Karpas-422 (cell line): ENCODE data around the gene FAM8A1. TPM values are rescaled to one million over a fixed set of nuclear protein-coding genes. Genes with fewer than 3 reads are reported as not detected.

Source experiments
- DNase-seq: peaks from one replicate; pipeline ENCODE4 v3.0.0-alpha.2; 2015
- H2AFZ ChIP-seq: fragments of 200-600 bp; sonication (generic); 2 replicates; pipeline ENCODE4 v1.6.1; 2014; ENCODE audit warnings: antibody characterized with exemption, low read length, mixed read lengths
- H3K27ac ChIP-seq: fragments of 200-600 bp; sonication (generic); 2 replicates; pipeline ENCODE4 v1.5.1; 2014; ENCODE audit warnings: mild to moderate bottlenecking, low read length, moderate library complexity
- H3K27me3 ChIP-seq: fragments of 200-600 bp; sonication (generic); 2 replicates; pipeline ENCODE4 v1.6.1; 2014; ENCODE audit warnings: low read length, mixed read lengths
- H3K36me3 ChIP-seq: fragments of 200-600 bp; sonication (generic); 2 replicates; pipeline ENCODE4 v1.6.1; 2014; ENCODE audit warnings: low read length, mixed read lengths; ENCODE audit not compliant: insufficient read depth
- H3K4me1 ChIP-seq: fragments of 200-600 bp; sonication (generic); 2 replicates; pipeline ENCODE4 v1.6.1; 2014; ENCODE audit warnings: mild to moderate bottlenecking, low read length, mixed read lengths
- H3K4me2 ChIP-seq: fragments of 200-600 bp; sonication (generic); 2 replicates; pipeline ENCODE4 v1.6.1; 2014; ENCODE audit warnings: low read length, low read depth, mild to moderate bottlenecking; ENCODE audit not compliant: poor library complexity, severe bottlenecking
- H3K4me3 ChIP-seq: fragments of 200-600 bp; sonication (generic); 2 replicates; pipeline ENCODE4 v1.5.1; 2014; ENCODE audit warnings: mild to moderate bottlenecking, antibody characterized with exemption, low read length, mixed read lengths
- H3K79me2 ChIP-seq: fragments of 200-600 bp; sonication (generic); 2 replicates; pipeline ENCODE4 v1.6.1; 2014; ENCODE audit warnings: mild to moderate bottlenecking, low read length, mixed read lengths
- H3K9ac ChIP-seq: fragments of 200-600 bp; sonication (generic); 2 replicates; pipeline ENCODE4 v1.6.0; 2014; ENCODE audit warnings: low read length
- H3K9me2 ChIP-seq: fragments of 200-600 bp; sonication (generic), shearing (Covaris generic); replicated peaks from 2 replicates; pipeline ENCODE4 v1.6.0; 2014; ENCODE audit warnings: mild to moderate bottlenecking, low read length, moderate library complexity; ENCODE audit not compliant: insufficient read depth
- H3K9me3 ChIP-seq: fragments of 300-700, 200-600 bp; sonication (generic); 2 replicates; pipeline ENCODE4 v1.6.1; 2014; ENCODE audit warnings: low read length, mixed read lengths
- H4K20me1 ChIP-seq: fragments of 200-600 bp; sonication (generic); 2 replicates; pipeline ENCODE4 v1.6.1; 2014; ENCODE audit warnings: mild to moderate bottlenecking, antibody characterized with exemption, low read length, low read depth; ENCODE audit not compliant: insufficient read depth
- total RNA-seq: library from RNA; depleted of rRNA; stranded (reverse); fragments of >200 nt; shearing (Covaris generic); gene quantifications from 2 replicates; pipeline ENCODE4 v1.2.3, GENCODE V29; 2014; ENCODE audit warnings: low replicate concordance

The FAM8A1 gene
- total RNA-seq, 1 experiment from 2014 or later: 11.0 TPM

DNA sequence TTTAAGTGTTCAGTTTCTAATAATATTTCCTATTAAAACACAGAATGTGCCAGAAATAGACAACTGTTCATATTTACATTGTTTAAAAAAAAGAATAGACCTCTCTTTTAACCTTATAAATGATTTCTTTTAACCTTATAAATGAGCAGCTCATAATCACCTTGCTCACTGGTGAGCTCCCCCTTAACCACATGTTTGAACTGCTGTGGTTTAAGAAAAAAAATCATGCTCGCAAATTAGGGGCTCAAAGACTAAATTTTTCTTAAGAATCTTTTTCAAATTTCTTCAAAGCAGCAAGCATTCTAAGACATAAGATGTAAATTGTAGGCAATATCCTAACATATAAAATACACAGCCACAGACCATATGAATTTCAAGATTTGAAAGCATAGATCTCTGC is 32.8 kb downstream of the FAM8A1 start:
- H3K4me3 ChIP-seq: no peak overlapping the region
- H3K79me2 ChIP-seq: peaks cover 84% of the 10 kb centered on the region
- H3K9me2 ChIP-seq: no peaks in the 10 kb centered on the region
- no peak for DNase-seq
- H2AFZ ChIP-seq: no peak overlapping the region
- H3K36me3 ChIP-seq: peaks cover 53% of the 10 kb centered on the region
- H3K9ac ChIP-seq: no peak overlapping the region
- peaks cover 14% of the 10 kb centered on the region for H3K4me1 ChIP-seq
- no peak overlapping the region for H3K27ac ChIP-seq
- H3K9me3 ChIP-seq: no peaks in the 10 kb centered on the region
- H3K4me2 ChIP-seq: no peak overlapping the region
- H4K20me1 ChIP-seq: no peaks in the 10 kb centered on the region
- H3K27me3 ChIP-seq: no peaks in the 10 kb centered on the region

DNA sequence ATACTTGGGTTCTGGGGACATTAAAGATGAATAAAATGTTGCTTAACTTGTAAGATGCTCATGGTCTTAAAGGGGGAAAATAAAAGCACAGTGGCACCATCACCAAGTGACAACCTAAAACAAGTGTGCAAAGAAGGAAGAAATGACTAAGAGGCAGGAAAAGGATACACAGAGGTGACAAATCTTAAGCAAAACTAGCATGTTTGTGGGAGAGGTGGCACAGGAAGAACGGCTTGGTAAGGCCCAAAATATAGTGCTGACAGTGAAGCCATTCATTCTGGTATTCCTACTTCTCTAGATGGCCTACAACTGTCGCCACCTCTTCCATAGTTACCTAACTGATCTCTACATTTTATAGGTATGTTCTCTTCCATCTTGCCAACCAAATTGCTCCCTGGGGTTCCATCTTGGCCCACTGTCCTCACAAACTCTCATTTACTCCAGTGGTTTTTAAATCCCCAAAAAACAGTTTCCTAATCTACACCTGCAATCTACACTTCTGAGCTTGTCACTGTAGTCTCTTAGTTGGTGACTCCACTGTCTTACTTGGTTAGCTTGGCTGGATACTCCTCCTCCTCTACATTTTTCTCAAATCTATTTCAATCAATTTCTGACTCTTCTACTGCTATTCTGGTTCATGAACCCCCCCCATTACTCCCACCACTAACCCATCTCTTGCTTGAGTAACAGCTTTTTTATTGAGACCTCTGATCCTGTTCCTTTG is 33.5 kb downstream of the FAM8A1 start:
- Histone ChIP-seq H3K4me2 (no peak overlapping the region), H3K9me2 (no peaks in the 10 kb centered on the region), H3K4me1 (peaks cover 14% of the 10 kb centered on the region), H3K79me2 (peaks cover 86% of the 10 kb centered on the region), H3K36me3 (peaks cover 56% of the 10 kb centered on the region), H3K4me3 (no peak overlapping the region), H3K27ac (no peak overlapping the region), H3K9me3 (no peaks in the 10 kb centered on the region), H3K9ac (no peak overlapping the region), H4K20me1 (no peaks in the 10 kb centered on the region), H2AFZ (no peak overlapping the region), H3K27me3 (no peaks in the 10 kb centered on the region)
- no peak for DNase-seq

DNA sequence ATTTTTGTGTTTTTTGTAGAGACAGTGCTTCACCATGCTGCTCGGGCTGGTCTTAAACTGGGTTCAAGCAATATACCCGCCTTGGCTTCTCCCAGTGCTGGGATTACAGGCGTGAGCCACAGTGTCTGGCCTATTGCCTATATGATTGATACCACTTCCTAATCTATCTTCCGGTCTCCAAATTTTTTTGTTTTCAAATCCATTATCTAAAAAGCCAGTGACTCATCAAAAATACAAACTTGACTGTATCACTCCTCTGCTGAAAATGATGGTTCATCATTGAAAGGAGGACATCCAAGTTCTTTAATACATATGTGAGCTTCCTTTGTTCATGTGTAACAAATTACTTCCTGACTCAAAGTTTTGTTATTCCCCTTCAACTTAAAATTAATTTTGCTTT is 35.5 kb downstream of the FAM8A1 start:
- no peak overlapping the region for H3K9ac ChIP-seq
- no peak overlapping the region for H3K4me3 ChIP-seq
- no peaks in the 10 kb centered on the region for H3K9me3 ChIP-seq
- peaks cover 88% of the 10 kb centered on the region for H3K79me2 ChIP-seq
- no peaks in the 10 kb centered on the region for H3K4me1 ChIP-seq
- no peaks in the 10 kb centered on the region for H4K20me1 ChIP-seq
- DNase-seq: no peak
- H3K9me2 ChIP-seq: no peaks in the 10 kb centered on the region
- H3K27ac ChIP-seq: no peak overlapping the region
- H3K36me3 ChIP-seq: peaks cover 57% of the 10 kb centered on the region; the same call in 1 of the 2 replicates
- no peak overlapping the region for H2AFZ ChIP-seq
- H3K4me2 ChIP-seq: no peak overlapping the region
- H3K27me3 ChIP-seq: no peaks in the 10 kb centered on the region

DNA sequence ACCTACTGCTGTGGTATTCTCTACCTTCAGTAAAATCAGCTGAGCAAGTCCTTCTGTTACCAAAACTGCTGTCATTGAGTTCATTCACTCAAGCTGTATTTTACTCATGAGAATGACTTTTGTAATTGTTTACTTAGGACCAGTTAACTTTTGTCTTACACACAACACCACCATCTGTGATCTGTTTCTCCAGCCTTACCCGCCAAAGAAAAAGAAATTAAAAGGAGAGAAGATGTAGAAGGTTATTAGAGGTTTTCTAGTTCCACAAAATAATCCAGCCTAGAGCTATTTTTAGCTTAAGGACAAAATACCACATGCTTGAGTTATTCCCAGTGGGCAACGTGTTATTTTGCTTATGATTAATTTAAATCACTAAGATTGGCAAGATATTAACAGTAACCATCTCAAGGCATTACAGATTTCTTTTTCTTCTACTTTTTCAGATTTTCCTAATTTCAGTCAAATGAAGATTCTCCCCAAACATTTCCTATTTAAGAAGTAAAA is 38.2 kb downstream of the FAM8A1 start:
- Histone ChIP-seq H3K9me2 (no peaks in the 10 kb centered on the region), H3K36me3 (peaks cover 58% of the 10 kb centered on the region), H4K20me1 (no peaks in the 10 kb centered on the region), H3K9ac (no peak overlapping the region), H3K9me3 (no peaks in the 10 kb centered on the region), H3K79me2 (peaks cover 86% of the 10 kb centered on the region), H3K4me1 (no peaks in the 10 kb centered on the region), H3K27me3 (no peaks in the 10 kb centered on the region), H2AFZ (no peak overlapping the region), H3K4me3 (no peak overlapping the region), H3K27ac (no peak overlapping the region), H3K4me2 (no peak overlapping the region)
- DNase-seq: no peak

DNA sequence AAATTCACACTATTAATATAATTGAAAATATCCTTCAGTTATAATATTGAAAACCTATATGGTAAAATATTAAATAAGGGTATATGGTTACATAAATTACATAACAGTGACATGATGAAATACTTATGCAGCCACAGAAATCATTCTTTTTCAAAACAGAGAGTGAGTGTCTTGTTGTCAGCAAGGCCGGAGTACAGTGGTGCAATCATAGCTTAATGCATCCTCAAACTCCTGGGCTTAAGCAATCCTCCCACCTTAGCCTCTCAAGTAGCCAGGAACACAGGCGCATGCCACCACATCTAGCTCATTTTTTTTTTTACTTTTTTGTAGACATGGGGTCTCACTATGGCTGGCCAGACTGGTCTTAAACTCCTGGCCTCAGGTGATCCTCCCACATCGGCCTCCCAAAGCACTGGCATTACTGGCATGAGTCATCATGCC is 40.4 kb downstream of the FAM8A1 start:
- peaks cover 71% of the 10 kb centered on the region for H3K36me3 ChIP-seq
- H3K27ac ChIP-seq: no peak overlapping the region
- no peak overlapping the region for H3K4me2 ChIP-seq
- H3K4me3 ChIP-seq: no peak overlapping the region
- H4K20me1 ChIP-seq: no peaks in the 10 kb centered on the region
- no peak overlapping the region for H2AFZ ChIP-seq
- no peak for DNase-seq
- H3K9me3 ChIP-seq: no peaks in the 10 kb centered on the region
- H3K9me2 ChIP-seq: no peaks in the 10 kb centered on the region
- H3K27me3 ChIP-seq: no peaks in the 10 kb centered on the region
- H3K9ac ChIP-seq: no peak overlapping the region
- H3K4me1 ChIP-seq: no peaks in the 10 kb centered on the region
- peaks cover 83% of the 10 kb centered on the region for H3K79me2 ChIP-seq

DNA sequence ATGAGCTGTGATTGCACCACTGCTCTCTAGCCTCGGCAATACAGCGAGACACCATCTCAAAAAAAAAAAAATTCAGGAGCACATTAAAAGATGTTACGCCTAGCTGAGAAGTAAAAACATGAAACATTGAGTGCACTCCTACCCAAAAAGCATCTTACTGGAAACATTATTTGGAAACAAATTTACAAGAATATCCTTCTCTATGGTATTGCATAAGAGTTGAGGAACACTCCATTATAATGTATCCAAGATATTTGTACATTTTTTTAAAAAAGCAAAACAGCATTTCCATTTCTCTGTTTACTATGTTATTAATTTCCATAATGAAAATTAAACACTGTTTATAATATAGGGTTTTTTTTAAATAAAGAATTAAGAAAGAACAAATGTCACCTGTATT is 48.6 kb downstream of the FAM8A1 start:
- Histone ChIP-seq H3K27ac (no peak overlapping the region), H4K20me1 (no peaks in the 10 kb centered on the region), H3K9ac (no peak overlapping the region), H3K79me2 (peaks cover 71% of the 10 kb centered on the region), H3K4me1 (no peaks in the 10 kb centered on the region), H3K9me2 (no peaks in the 10 kb centered on the region), H3K27me3 (no peaks in the 10 kb centered on the region), H3K4me3 (no peak overlapping the region), H3K36me3 (peaks cover 68% of the 10 kb centered on the region), H2AFZ (no peak overlapping the region), H3K9me3 (no peaks in the 10 kb centered on the region), H3K4me2 (no peak overlapping the region)
- DNase-seq: no peak

DNA sequence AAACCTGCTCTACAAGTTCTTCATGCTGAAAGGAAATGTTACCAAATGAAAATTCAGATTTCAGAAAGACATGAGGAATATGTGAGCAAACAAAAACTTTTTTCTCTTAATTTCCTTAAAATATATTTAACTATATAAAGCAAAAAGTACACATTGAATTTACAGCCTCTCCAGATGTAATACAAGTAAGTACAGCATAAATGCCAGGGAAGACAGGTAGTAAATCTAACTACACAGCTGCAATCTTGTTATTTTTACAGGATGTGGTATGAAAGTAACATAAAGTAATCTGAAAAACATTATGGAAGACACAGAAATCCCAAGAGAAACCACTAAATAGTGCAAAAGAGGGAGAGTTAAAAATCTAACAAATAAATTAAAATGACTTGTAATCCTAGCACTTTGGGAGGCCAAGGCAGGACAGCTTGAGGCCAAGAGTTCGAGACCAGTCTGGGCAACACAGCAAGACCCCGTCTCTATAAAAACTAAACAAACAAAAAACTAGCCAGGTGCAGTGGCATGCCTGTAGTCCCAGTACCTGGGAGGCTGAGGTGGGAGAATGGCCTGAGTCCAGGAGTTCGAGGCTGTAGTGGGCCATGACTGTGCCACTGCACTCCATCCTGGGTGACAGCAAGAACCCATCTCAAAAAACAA is 50.7 kb downstream of the FAM8A1 start:
- Histone ChIP-seq H4K20me1 (no peaks in the 10 kb centered on the region), H2AFZ (no peak overlapping the region), H3K36me3 (peaks cover 59% of the 10 kb centered on the region), H3K4me2 (no peak overlapping the region), H3K27me3 (no peaks in the 10 kb centered on the region), H3K27ac (no peak overlapping the region), H3K4me3 (no peak overlapping the region), H3K9ac (no peak overlapping the region), H3K79me2 (peaks cover 74% of the 10 kb centered on the region), H3K4me1 (no peaks in the 10 kb centered on the region), H3K9me3 (no peaks in the 10 kb centered on the region), H3K9me2 (no peaks in the 10 kb centered on the region)
- DNase-seq: no peak

DNA sequence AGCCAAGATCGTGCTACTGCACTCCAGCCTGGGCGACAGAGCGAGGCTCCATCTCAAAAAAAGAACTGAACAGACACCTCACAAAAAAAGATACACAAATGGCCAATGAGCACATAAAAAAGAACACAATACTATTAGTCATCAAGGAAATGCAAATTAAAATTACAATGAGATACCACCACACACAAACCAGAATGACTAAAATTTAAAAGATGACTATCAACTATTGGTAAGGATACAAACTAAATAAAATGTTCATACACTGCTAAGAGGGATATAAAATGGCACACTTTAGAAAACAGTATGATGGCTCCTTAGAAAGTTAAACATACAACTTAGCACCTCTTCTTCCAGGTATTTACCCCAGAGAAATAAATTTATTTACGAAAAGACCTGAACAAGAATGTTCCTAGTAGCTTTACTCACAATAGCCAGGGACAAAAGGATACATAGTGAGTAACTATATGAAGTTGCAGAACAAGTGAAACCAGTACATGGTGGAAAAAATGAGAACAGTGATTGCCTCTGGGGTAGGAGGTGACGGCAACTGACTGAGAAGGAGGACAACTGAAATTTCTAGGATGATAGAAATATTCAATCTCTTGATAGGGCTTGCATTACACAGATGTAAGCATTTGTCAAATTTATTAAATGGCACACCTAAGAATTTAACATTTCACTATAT is 53.2 kb downstream of the FAM8A1 start:
- DNase-seq: no peak
- no peak overlapping the region for H3K4me2 ChIP-seq
- H3K4me3 ChIP-seq: no peak overlapping the region
- no peak overlapping the region for H3K9ac ChIP-seq
- peaks cover 4% of the 10 kb centered on the region; the same call in 1 of the 2 replicates for H4K20me1 ChIP-seq
- H2AFZ ChIP-seq: no peak overlapping the region
- H3K27ac ChIP-seq: no peak overlapping the region
- H3K9me2 ChIP-seq: no peaks in the 10 kb centered on the region
- peaks cover 52% of the 10 kb centered on the region for H3K36me3 ChIP-seq
- H3K4me1 ChIP-seq: no peaks in the 10 kb centered on the region
- peaks cover 83% of the 10 kb centered on the region for H3K79me2 ChIP-seq
- no peaks in the 10 kb centered on the region for H3K9me3 ChIP-seq
- H3K27me3 ChIP-seq: no peaks in the 10 kb centered on the region
